KOPT-K1 (cell line): ENCODE measurements around the gene ECE2.

Experiments
- H3K27ac ChIP-seq: fragments of 200-600 bp; sonication (generic); 2 replicates; pipeline ENCODE4 v1.5.1; 2016; ENCODE audit warnings: antibody characterized with exemption, mild to moderate bottlenecking, low read depth, low read length; ENCODE audit not compliant: poor library complexity, severe bottlenecking
- H3K36me3 ChIP-seq: fragments of 200-600 bp; sonication (generic); 2 replicates; pipeline ENCODE4 v1.5.1; 2017; ENCODE audit warnings: antibody characterized with exemption, mild to moderate bottlenecking, low read length, moderate library complexity; ENCODE audit not compliant: insufficient read depth
- H3K9me3 ChIP-seq: fragments of 200-600 bp; sonication (generic); 2 replicates; pipeline ENCODE4 v1.5.1; 2017; ENCODE audit warnings: antibody characterized with exemption, low read length, mild to moderate bottlenecking; ENCODE audit not compliant: insufficient read depth, poor library complexity, severe bottlenecking

ECE2 gene

GRCh38 chr3:184275961-184276910 lies at the start of gene ECE2:
ECE2 (plus strand) TSS chr3:184276022; CDS start chr3:184276154, 132 bp downstream.
- Histone ChIP-seq H3K27ac (no peak within 1 kb of the TSS), H3K36me3 (no peaks in the 10 kb centered on the region), H3K9me3 (no peaks in the 10 kb centered on the region)

- H3K36me3 ChIP-seq, result no peaks in the 10 kb centered on the region
- H3K27ac ChIP-seq, result no peak overlapping the region
- no peaks in the 10 kb centered on the region for H3K9me3 ChIP-seq
Observed at GRCh38 chr3:184227481-184227935, 48.3 kb upstream of the ECE2 start.

GRCh38 chr3:184228376-184229137 lies 47.3 kb upstream of the ECE2 start:
- Histone ChIP-seq H3K36me3 (no peaks in the 10 kb centered on the region), H3K27ac (no peak overlapping the region), H3K9me3 (no peaks in the 10 kb centered on the region)

- no peaks in the 10 kb centered on the region for H3K36me3 ChIP-seq
- no peaks in the 10 kb centered on the region for H3K9me3 ChIP-seq
- H3K27ac ChIP-seq, result no peak within 1 kb of the TSS
Observed at GRCh38 chr3:184229394-184230080, 46.3 kb upstream of the ECE2 start, which contains the start of gene VWA5B2. VWA5B2 (plus strand) TSS chr3:184229585; CDS start chr3:184230529, 944 bp downstream.

GRCh38 chr3:184230081-184230602 lies 45.7 kb upstream of the ECE2 start:
- H3K27ac ChIP-seq, result no peak overlapping the region
- no peaks in the 10 kb centered on the region for H3K9me3 ChIP-seq
- no peaks in the 10 kb centered on the region for H3K36me3 ChIP-seq

GRCh38 chr3:184230603-184231528 lies 45.0 kb upstream of the ECE2 start:
- Histone ChIP-seq H3K36me3 (no peaks in the 10 kb centered on the region), H3K9me3 (no peaks in the 10 kb centered on the region), H3K27ac (no peak overlapping the region)

- Histone ChIP-seq H3K27ac (no peak overlapping the region), H3K36me3 (no peaks in the 10 kb centered on the region), H3K9me3 (no peaks in the 10 kb centered on the region)
Observed at GRCh38 chr3:184231671-184232070, 44.2 kb upstream of the ECE2 start.

- H3K27ac ChIP-seq, result no peak overlapping the region
- no peaks in the 10 kb centered on the region for H3K36me3 ChIP-seq
- no peaks in the 10 kb centered on the region for H3K9me3 ChIP-seq
Observed at GRCh38 chr3:184233127-184233843, 42.5 kb upstream of the ECE2 start.

GRCh38 chr3:184234224-184234623 lies 41.6 kb upstream of the ECE2 start:
- Histone ChIP-seq H3K9me3 (no peaks in the 10 kb centered on the region), H3K27ac (no peak overlapping the region), H3K36me3 (no peaks in the 10 kb centered on the region)

- no peak overlapping the region for H3K27ac ChIP-seq
Observed at GRCh38 chr3:184234671-184235380, 41.0 kb upstream of the ECE2 start.

GRCh38 chr3:184235381-184236032 lies 40.3 kb upstream of the ECE2 start:
- Histone ChIP-seq H3K9me3 (no peaks in the 10 kb centered on the region), H3K27ac (no peak overlapping the region), H3K36me3 (no peaks in the 10 kb centered on the region)

More at GRCh38 chr3:184234671-184235380, 41.0 kb upstream of the ECE2 start:
- Histone ChIP-seq H3K36me3 (no peaks in the 10 kb centered on the region), H3K9me3 (no peaks in the 10 kb centered on the region)

GRCh38 chr3:184236033-184236410 lies 39.8 kb upstream of the ECE2 start:
- H3K27ac ChIP-seq, result no peak overlapping the region
- no peaks in the 10 kb centered on the region for H3K9me3 ChIP-seq
- no peaks in the 10 kb centered on the region for H3K36me3 ChIP-seq
